ENCODE data around the gene CYP26A1.

Gene CYP26A1

GRCh38 chr10:93065675-93066543, 7.8 kb upstream of the CYP26A1 start:
- H3K9me2 ChIP-seq (replicated peaks; ENCODE audit: insufficient read depth, low read length): no peaks in the 10 kb centered on the region
- H3K36me3 ChIP-seq (replicated peaks; ENCODE audit: insufficient read depth, low read length): no peaks in the 10 kb centered on the region
- no peak overlapping the region for H2AFZ ChIP-seq (ENCODE audit: low read length)
- H3K27ac ChIP-seq (ENCODE audit: low read length): no peak overlapping the region
- no peaks in the 10 kb centered on the region for H4K20me1 ChIP-seq (ENCODE audit: insufficient read depth, low read length)
- H3K4me2 ChIP-seq (ENCODE audit: low read depth, low read length): no peak overlapping the region
- peaks cover 62% of the 10 kb centered on the region for H3K27me3 ChIP-seq (replicated peaks; ENCODE audit: insufficient read depth, low read length)
- peaks cover 4% of the 10 kb centered on the region; the same call in 1 of the 2 replicates for H3K4me1 ChIP-seq (ENCODE audit: low read length)
- H3K79me2 ChIP-seq (ENCODE audit: low read length): no peaks in the 10 kb centered on the region
- no peak for TF ChIP-seq EZH2 (optimal IDR thresholded peaks at IDR 0.05; ENCODE audit: low read depth, low read length)
- no peak for TF ChIP-seq CTCF (IDR thresholded peaks at IDR 0.05; ENCODE audit: low read length)
- TF ChIP-seq EZH2phosphoT487 (IDR thresholded peaks at IDR 0.05; ENCODE audit: low read length): no peak
- no peak for DNase-seq
- no peak overlapping the region for H3K4me3 ChIP-seq (ENCODE audit: low read length)
- peaks cover 3% of the 10 kb centered on the region for H3F3A ChIP-seq (ENCODE audit: insufficient read depth, low read length)
- no peaks in the 10 kb centered on the region for H3K9me3 ChIP-seq (replicated peaks; ENCODE audit: insufficient read depth, low read length)
- no peak overlapping the region for H3K9ac ChIP-seq (ENCODE audit: low read length)

- DNase-seq: no peak
- Histone ChIP-seq H3K27me3 (replicated peaks; ENCODE audit: insufficient read depth, low read length) (peaks cover 62% of the 10 kb centered on the region), H3K27ac (ENCODE audit: low read length) (no peak overlapping the region), H3K79me2 (ENCODE audit: low read length) (no peaks in the 10 kb centered on the region), H3K36me3 (replicated peaks; ENCODE audit: insufficient read depth, low read length) (no peaks in the 10 kb centered on the region), H3K9me2 (replicated peaks; ENCODE audit: insufficient read depth, low read length) (no peaks in the 10 kb centered on the region), H2AFZ (ENCODE audit: low read length) (no peak overlapping the region), H3F3A (ENCODE audit: insufficient read depth, low read length) (peaks cover 7% of the 10 kb centered on the region), H3K9me3 (replicated peaks; ENCODE audit: insufficient read depth, low read length) (no peaks in the 10 kb centered on the region), H3K4me1 (ENCODE audit: low read length) (peaks cover 6% of the 10 kb centered on the region; the same call in 1 of the 2 replicates), H3K4me3 (ENCODE audit: low read length) (no peak overlapping the region), H3K9ac (ENCODE audit: low read length) (no peak overlapping the region), H4K20me1 (ENCODE audit: insufficient read depth, low read length) (no peaks in the 10 kb centered on the region), H3K4me2 (ENCODE audit: low read depth, low read length) (no peak overlapping the region)
- TF ChIP-seq EZH2 (optimal IDR thresholded peaks at IDR 0.05; ENCODE audit: low read depth, low read length): no peak
- no peak for TF ChIP-seq CTCF (IDR thresholded peaks at IDR 0.05; ENCODE audit: low read length)
- no peak for TF ChIP-seq EZH2phosphoT487 (IDR thresholded peaks at IDR 0.05; ENCODE audit: low read length)
Observed at GRCh38 chr10:93066544-93066913, 7.2 kb upstream of the CYP26A1 start.

DNA sequence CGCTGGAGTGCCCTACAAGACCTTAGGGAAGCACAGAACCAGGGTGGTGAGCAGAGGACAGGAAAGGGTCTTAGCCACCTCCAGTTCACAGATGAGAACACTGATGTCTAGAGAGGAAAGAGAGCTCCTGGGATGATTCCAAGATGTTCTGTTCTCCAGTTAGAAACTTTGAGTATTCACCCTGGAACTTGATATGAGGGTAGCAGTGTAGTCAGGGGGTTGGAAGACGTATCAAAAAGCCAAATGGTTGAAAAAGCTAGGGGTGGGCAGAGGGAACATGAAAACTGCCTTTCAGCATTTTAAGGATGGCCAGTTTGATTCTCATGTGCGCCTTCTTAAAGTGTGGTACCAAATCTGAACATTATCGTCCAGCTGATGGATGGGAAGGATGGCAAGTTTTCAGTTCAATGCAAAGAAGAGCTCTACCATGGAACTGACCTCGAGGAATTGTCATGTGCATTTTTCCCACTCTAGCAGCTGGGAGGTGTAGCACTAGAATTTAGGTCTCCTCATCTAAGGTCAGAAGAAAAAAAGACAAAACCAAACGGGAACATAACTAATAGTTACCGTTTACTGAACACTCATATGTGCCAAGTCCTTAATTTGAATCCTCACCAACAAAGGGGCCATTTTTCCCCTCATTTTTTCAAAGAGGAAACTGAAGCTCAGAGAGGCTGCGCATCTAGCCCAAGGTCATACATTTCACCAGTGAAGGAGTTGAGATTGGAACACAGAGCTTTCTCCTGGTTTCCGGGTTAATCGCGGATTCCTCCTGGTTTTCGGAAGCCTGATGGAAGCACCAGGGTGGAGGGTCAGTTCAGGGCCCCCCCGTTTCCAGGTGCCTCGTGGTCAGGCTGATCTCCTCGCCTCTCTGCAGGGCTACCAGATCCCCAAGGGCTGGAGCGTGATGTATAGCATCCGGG, 6.0 kb upstream of the CYP26A1 start:
- no peaks in the 10 kb centered on the region for H3K9me2 ChIP-seq (replicated peaks; ENCODE audit: insufficient read depth, low read length)
- DNase-seq: no peak
- H3K36me3 ChIP-seq (replicated peaks; ENCODE audit: insufficient read depth, low read length): no peaks in the 10 kb centered on the region
- peaks cover 19% of the 10 kb centered on the region for H3F3A ChIP-seq (ENCODE audit: insufficient read depth, low read length)
- no peak overlapping the region for H2AFZ ChIP-seq (ENCODE audit: low read length)
- no peak overlapping the region for H3K4me3 ChIP-seq (ENCODE audit: low read length)
- H3K9me3 ChIP-seq (replicated peaks; ENCODE audit: insufficient read depth, low read length): no peaks in the 10 kb centered on the region
- peaks cover 62% of the 10 kb centered on the region for H3K27me3 ChIP-seq (replicated peaks; ENCODE audit: insufficient read depth, low read length)
- no peaks in the 10 kb centered on the region for H3K79me2 ChIP-seq (ENCODE audit: low read length)
- TF ChIP-seq CTCF (IDR thresholded peaks at IDR 0.05; ENCODE audit: low read length): no peak
- TF ChIP-seq EZH2 (optimal IDR thresholded peaks at IDR 0.05; ENCODE audit: low read depth, low read length): no peak
- TF ChIP-seq EZH2phosphoT487 (IDR thresholded peaks at IDR 0.05; ENCODE audit: low read length): no peak
- no peak overlapping the region for H3K27ac ChIP-seq (ENCODE audit: low read length)
- no peaks in the 10 kb centered on the region for H4K20me1 ChIP-seq (ENCODE audit: insufficient read depth, low read length)
- no peak overlapping the region for H3K4me2 ChIP-seq (ENCODE audit: low read depth, low read length)
- H3K4me1 ChIP-seq (ENCODE audit: low read length): peaks cover 9% of the 10 kb centered on the region
- no peak overlapping the region for H3K9ac ChIP-seq (ENCODE audit: low read length)
